Activated naive CD4-positive, alpha-beta T cell treated with anti-CD3 and anti-CD28 coated beads, Interleukin-2, amount 10 ng/mL, durations not matched to agents 7 days and 5 days (primary cell): ENCODE measurements around the gene BAZ2B.

Source experiments
- CTCF ChIA-PET: fragments of 350-600 bp; sonication (Branson Sonifier 250); formaldehyde crosslinking; loops from one replicate; lab custom pipeline; 2021; ENCODE audit warnings: antibody characterized with exemption; lab: Charles Lee
- DNase-seq: peaks from one replicate; pipeline ENCODE4 v3.0.0-alpha.2; 2020
- H3K27ac Mint-ChIP-seq: one replicate; pipeline ENCODE4 v1.8.0; 2021; ENCODE audit warnings: mild to moderate bottlenecking, moderate library complexity, mixed read lengths
- H3K27me3 Mint-ChIP-seq: one replicate; pipeline ENCODE4 v1.8.0; 2021; ENCODE audit warnings: mild to moderate bottlenecking, mixed read lengths
- H3K36me3 Mint-ChIP-seq: one replicate; pipeline ENCODE4 v1.8.0; 2021; ENCODE audit warnings: mixed read lengths
- H3K4me1 Mint-ChIP-seq: one replicate; pipeline ENCODE4 v1.8.0; 2021; ENCODE audit warnings: mixed read lengths
- H3K4me3 Mint-ChIP-seq: one replicate; pipeline ENCODE4 v1.8.0; 2021; ENCODE audit warnings: mild to moderate bottlenecking, moderate library complexity, mixed read lengths
- H3K9me3 Mint-ChIP-seq: one replicate; pipeline ENCODE4 v1.8.0; 2021; ENCODE audit warnings: mixed read lengths

The BAZ2B gene

GRCh38 chr2:159513745-159514144, 102.6 kb downstream of the BAZ2B start:
- H3K4me3 Mint-ChIP-seq, result no peak overlapping the region
- no peak for DNase-seq
- CTCF ChIA-PET, result no interaction called here
- peaks cover 12% of the 10 kb centered on the region for H3K4me1 Mint-ChIP-seq
- H3K27ac Mint-ChIP-seq, result no peak overlapping the region
- H3K27me3 Mint-ChIP-seq, result no peaks in the 10 kb centered on the region
- no peaks in the 10 kb centered on the region for H3K9me3 Mint-ChIP-seq
- H3K36me3 Mint-ChIP-seq, result peaks cover 3% of the 10 kb centered on the region

- no peaks in the 10 kb centered on the region for H3K36me3 Mint-ChIP-seq
- H3K27me3 Mint-ChIP-seq, result no peaks in the 10 kb centered on the region
- DNase-seq, result no peak
- H3K9me3 Mint-ChIP-seq, result no peaks in the 10 kb centered on the region
- CTCF ChIA-PET, result no interaction called here
- no peak overlapping the region for H3K4me3 Mint-ChIP-seq
- H3K4me1 Mint-ChIP-seq, result peaks cover 5% of the 10 kb centered on the region
- H3K27ac Mint-ChIP-seq, result no peak overlapping the region
Measured at GRCh38 chr2:159508140-159508539, 108.2 kb downstream of the BAZ2B start.

- CTCF ChIA-PET, result interaction anchor here (1.0 kb wide), 1 partner anchor 9 kb away, joined by 3 read pairs; no protein-coding TSS in a partner anchor
Measured at GRCh38 chr2:159506764-159507440, 109.4 kb downstream of the BAZ2B start.

GRCh38 chr2:159506202-159506601, 110.1 kb downstream of the BAZ2B start:
- DNase-seq, result no peak
- CTCF ChIA-PET, result interaction anchor here (0.6 to 1.0 kb wide), 2 partner anchors 10 to 11 kb away, joined by 3 read pairs; no protein-coding TSS in a partner anchor
- no peaks in the 10 kb centered on the region for H3K27me3 Mint-ChIP-seq

More at GRCh38 chr2:159506764-159507440, 109.4 kb downstream of the BAZ2B start:
- no peak overlapping the region for H3K27ac Mint-ChIP-seq
- no peaks in the 10 kb centered on the region for H3K36me3 Mint-ChIP-seq
- peaks cover 5% of the 10 kb centered on the region for H3K4me1 Mint-ChIP-seq
- no peak overlapping the region for H3K4me3 Mint-ChIP-seq
- no peak for DNase-seq
- no peaks in the 10 kb centered on the region for H3K9me3 Mint-ChIP-seq
- no peaks in the 10 kb centered on the region for H3K27me3 Mint-ChIP-seq

GRCh38 chr2:159505196-159505595, 111.2 kb downstream of the BAZ2B start:
- Mint-ChIP-seq H3K27ac (no peak overlapping the region), H3K9me3 (no peaks in the 10 kb centered on the region), H3K36me3 (no peaks in the 10 kb centered on the region), H3K4me3 (no peak overlapping the region), H3K4me1 (peaks cover 5% of the 10 kb centered on the region), H3K27me3 (no peaks in the 10 kb centered on the region)
- CTCF ChIA-PET, result no interaction called here
- DNase-seq, result no peak

More at GRCh38 chr2:159506202-159506601, 110.1 kb downstream of the BAZ2B start:
- Mint-ChIP-seq H3K9me3 (no peaks in the 10 kb centered on the region), H3K4me1 (peaks cover 5% of the 10 kb centered on the region), H3K36me3 (no peaks in the 10 kb centered on the region), H3K27ac (no peak overlapping the region), H3K4me3 (no peak overlapping the region)

GRCh38 chr2:159501743-159502142, 114.6 kb downstream of the BAZ2B start:
- no peak overlapping the region for H3K27ac Mint-ChIP-seq
- H3K9me3 Mint-ChIP-seq, result no peaks in the 10 kb centered on the region
- no peak overlapping the region for H3K4me3 Mint-ChIP-seq
- DNase-seq, result no peak
- H3K27me3 Mint-ChIP-seq, result no peaks in the 10 kb centered on the region
- CTCF ChIA-PET, result no interaction called here
- H3K36me3 Mint-ChIP-seq, result no peaks in the 10 kb centered on the region
- H3K4me1 Mint-ChIP-seq, result peaks cover 13% of the 10 kb centered on the region

- Mint-ChIP-seq H3K27ac (no peak overlapping the region), H3K9me3 (no peaks in the 10 kb centered on the region), H3K36me3 (no peaks in the 10 kb centered on the region), H3K27me3 (no peaks in the 10 kb centered on the region), H3K4me3 (no peak overlapping the region), H3K4me1 (peaks cover 11% of the 10 kb centered on the region)
- no peak for DNase-seq
- CTCF ChIA-PET, result no interaction called here
Measured at GRCh38 chr2:159497847-159498246, 118.5 kb downstream of the BAZ2B start.

GRCh38 chr2:159497256-159497655, 119.1 kb downstream of the BAZ2B start:
- Mint-ChIP-seq H3K4me1 (peaks cover 11% of the 10 kb centered on the region), H3K36me3 (no peaks in the 10 kb centered on the region), H3K27me3 (no peaks in the 10 kb centered on the region), H3K9me3 (no peaks in the 10 kb centered on the region), H3K27ac (peak overlapping the region; percentile 43), H3K4me3 (no peak overlapping the region)
- CTCF ChIA-PET, result no interaction called here
- no peak for DNase-seq

- Mint-ChIP-seq H3K4me1 (no peaks in the 10 kb centered on the region), H3K27me3 (no peaks in the 10 kb centered on the region), H3K27ac (no peak overlapping the region), H3K36me3 (peaks cover 1% of the 10 kb centered on the region), H3K9me3 (no peaks in the 10 kb centered on the region), H3K4me3 (no peak overlapping the region)
- DNase-seq, result no peak
- CTCF ChIA-PET, result no interaction called here
Measured at GRCh38 chr2:159489476-159489875, 126.9 kb downstream of the BAZ2B start.

GRCh38 chr2:159484532-159484931, 131.8 kb downstream of the BAZ2B start:
- CTCF ChIA-PET, result no interaction called here
- H3K4me3 Mint-ChIP-seq, result no peak overlapping the region
- H3K27ac Mint-ChIP-seq, result no peak overlapping the region
- peaks cover 1% of the 10 kb centered on the region for H3K36me3 Mint-ChIP-seq
- H3K9me3 Mint-ChIP-seq, result no peaks in the 10 kb centered on the region
- no peak for DNase-seq
- H3K4me1 Mint-ChIP-seq, result no peaks in the 10 kb centered on the region
- H3K27me3 Mint-ChIP-seq, result no peaks in the 10 kb centered on the region

GRCh38 chr2:159476329-159476728, 140.0 kb downstream of the BAZ2B start:
- H3K4me3 Mint-ChIP-seq, result no peak overlapping the region
- no peaks in the 10 kb centered on the region for H3K27me3 Mint-ChIP-seq
- no peak for DNase-seq
- H3K9me3 Mint-ChIP-seq, result peaks cover 11% of the 10 kb centered on the region
- CTCF ChIA-PET, result no interaction called here
- no peaks in the 10 kb centered on the region for H3K4me1 Mint-ChIP-seq
- peaks cover 2% of the 10 kb centered on the region for H3K36me3 Mint-ChIP-seq
- no peak overlapping the region for H3K27ac Mint-ChIP-seq

GRCh38 chr2:159475793-159476192, 140.6 kb downstream of the BAZ2B start:
- Mint-ChIP-seq H3K4me1 (no peaks in the 10 kb centered on the region), H3K27me3 (no peaks in the 10 kb centered on the region)

GRCh38 chr2:159471340-159471739, 145.0 kb downstream of the BAZ2B start:
- H3K36me3 Mint-ChIP-seq, result peaks cover 2% of the 10 kb centered on the region
- CTCF ChIA-PET, result interaction anchor here (1.5 kb wide), 1 partner anchor 26 kb away, joined by 3 read pairs; no protein-coding TSS in a partner anchor
- no peaks in the 10 kb centered on the region for H3K27me3 Mint-ChIP-seq
- H3K27ac Mint-ChIP-seq, result no peak overlapping the region
- DNase-seq, result no peak
- peaks cover 17% of the 10 kb centered on the region for H3K9me3 Mint-ChIP-seq
- H3K4me3 Mint-ChIP-seq, result no peak overlapping the region
- H3K4me1 Mint-ChIP-seq, result no peaks in the 10 kb centered on the region

More at GRCh38 chr2:159475793-159476192, 140.6 kb downstream of the BAZ2B start:
- Mint-ChIP-seq H3K4me3 (no peak overlapping the region), H3K36me3 (peaks cover 2% of the 10 kb centered on the region), H3K27ac (no peak overlapping the region), H3K9me3 (peaks cover 11% of the 10 kb centered on the region)
- CTCF ChIA-PET, result no interaction called here
- no peak for DNase-seq

GRCh38 chr2:159468257-159468656, 148.1 kb downstream of the BAZ2B start:
- no peak for DNase-seq
- Mint-ChIP-seq H3K36me3 (no peaks in the 10 kb centered on the region), H3K27ac (no peak overlapping the region), H3K27me3 (no peaks in the 10 kb centered on the region), H3K9me3 (peaks cover 7% of the 10 kb centered on the region), H3K4me1 (no peaks in the 10 kb centered on the region), H3K4me3 (no peak overlapping the region)
- CTCF ChIA-PET, result interaction anchor here (1.2 kb wide), 1 partner anchor 42 kb away, joined by 4 read pairs; no protein-coding TSS in a partner anchor

- H3K4me1 Mint-ChIP-seq, result peaks cover 5% of the 10 kb centered on the region
- peaks cover 4% of the 10 kb centered on the region for H3K9me3 Mint-ChIP-seq
- DNase-seq, result no peak
- no peak overlapping the region for H3K4me3 Mint-ChIP-seq
- CTCF ChIA-PET, result no interaction called here
- H3K27me3 Mint-ChIP-seq, result no peaks in the 10 kb centered on the region
- H3K36me3 Mint-ChIP-seq, result no peaks in the 10 kb centered on the region
- H3K27ac Mint-ChIP-seq, result no peak overlapping the region
Measured at GRCh38 chr2:159462961-159463360, 153.4 kb downstream of the BAZ2B start.
